HG02852 (cell line): ENCODE data around the gene NR3C1.

Source experiments
- ATAC-seq: cut with Tn5 transposase; IDR thresholded peaks from one replicate; pipeline ENCODE4 v1.9.1; 2021; ENCODE audit warnings: mild to moderate bottlenecking, moderate library complexity; ENCODE audit not compliant: unreplicated experiment

Gene NR3C1

GRCh38 chr5:143315214-143315613 is 88.3 kb downstream of the NR3C1 start:
- no peak for ATAC-seq

GRCh38 chr5:143314659-143315058 is 88.8 kb downstream of the NR3C1 start:
- ATAC-seq, result peak; percentile 32

DNA sequence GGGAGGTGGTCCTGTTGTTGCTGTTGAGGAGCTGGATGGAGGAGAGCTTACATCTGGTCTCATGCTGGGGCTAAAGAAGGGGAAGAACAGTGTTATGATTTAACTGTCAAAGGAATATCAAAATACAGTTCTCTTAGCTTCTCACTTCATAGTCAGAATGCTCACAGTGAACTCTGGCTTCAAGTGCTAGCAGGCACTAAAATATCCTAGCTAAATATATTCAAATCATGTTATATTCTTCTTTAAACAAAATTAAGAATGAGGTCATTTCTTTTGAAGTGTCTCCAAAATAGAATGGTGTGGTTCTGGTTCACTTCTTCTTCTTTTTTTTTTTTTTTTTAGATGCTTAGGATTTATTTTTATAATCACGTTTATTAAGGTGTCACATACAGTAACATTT is 89.4 kb downstream of the NR3C1 start:
- no peak for ATAC-seq

- no peak for ATAC-seq
These were observed 90.1 kb downstream of the NR3C1 start for GRCh38 chr5:143313298-143313852.

DNA sequence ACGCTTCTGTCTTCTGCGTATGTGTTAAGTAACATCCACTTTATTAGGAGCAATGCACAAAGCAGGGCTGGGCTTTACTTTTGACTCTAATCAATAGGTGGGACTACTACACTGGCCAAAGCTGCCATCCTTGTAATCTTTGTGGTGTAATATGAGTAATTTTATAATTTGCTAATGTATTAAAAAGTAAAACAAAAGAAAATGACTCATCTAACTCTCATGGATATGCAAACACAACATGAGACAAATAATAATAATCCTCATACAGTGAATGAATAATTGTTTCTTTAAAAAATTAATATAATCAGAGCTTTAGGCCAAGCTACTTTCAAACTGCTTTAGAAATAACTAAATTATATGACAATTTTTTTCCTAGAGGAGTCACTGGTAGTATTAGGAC is 90.7 kb downstream of the NR3C1 start:
- ATAC-seq, result no peak

DNA sequence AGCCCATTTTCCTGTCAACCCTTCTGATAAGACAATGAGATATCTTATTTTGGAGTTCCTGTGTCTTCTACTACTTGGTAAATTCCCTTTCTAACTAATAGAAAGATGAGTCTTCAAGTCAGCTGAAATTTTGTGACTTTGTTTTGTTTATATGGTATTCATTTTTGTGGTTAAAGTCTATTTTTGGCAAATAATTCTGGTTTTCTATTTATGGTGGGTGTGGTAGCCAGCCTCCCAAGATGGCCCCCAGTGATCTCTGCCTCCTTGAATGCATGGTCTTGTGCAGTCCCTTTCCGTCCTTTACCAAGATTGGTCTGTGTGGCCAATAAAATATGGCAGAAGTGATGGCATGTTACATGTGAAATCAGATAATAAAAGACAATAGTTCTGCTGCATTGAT is 91.5 kb downstream of the NR3C1 start:
- no peak for ATAC-seq

GRCh38 chr5:143311428-143311827 is 92.1 kb downstream of the NR3C1 start:
- ATAC-seq, result no peak

DNA sequence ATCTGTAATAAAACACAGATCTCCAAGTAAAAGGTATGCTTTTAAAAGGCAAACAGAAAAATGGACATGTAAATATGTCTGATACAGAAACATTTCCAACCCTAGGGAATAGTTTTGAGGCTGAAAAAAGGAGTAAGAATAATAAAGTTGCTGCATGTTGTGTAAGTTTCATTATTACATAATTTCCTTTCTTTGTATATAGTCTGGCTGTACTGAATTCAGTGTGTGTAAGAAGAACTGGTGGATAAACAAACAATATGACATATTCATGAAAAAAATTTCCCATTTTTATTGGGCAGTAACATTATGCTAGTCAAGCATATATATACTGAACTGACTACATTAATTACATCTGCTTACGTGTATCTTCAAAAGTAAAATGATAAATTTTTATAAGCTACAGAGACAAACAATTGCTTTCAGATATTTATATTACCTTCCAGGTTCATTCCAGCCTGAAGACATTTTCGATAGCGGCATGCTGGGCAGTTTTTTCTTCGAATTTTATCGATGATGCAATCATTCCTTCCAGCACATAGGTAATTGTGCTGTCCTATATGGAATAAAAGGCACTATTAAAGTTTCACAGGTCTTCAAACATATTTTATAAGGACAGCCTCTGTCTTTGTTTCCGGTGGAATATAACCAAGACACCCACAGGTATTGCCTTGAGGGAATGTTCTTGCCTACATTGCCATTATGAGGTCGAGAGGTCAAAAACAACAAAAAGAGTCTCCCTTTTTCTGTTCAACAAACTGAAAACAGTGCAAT is 93.6 kb downstream of the NR3C1 start:
- ATAC-seq, result no peak

DNA sequence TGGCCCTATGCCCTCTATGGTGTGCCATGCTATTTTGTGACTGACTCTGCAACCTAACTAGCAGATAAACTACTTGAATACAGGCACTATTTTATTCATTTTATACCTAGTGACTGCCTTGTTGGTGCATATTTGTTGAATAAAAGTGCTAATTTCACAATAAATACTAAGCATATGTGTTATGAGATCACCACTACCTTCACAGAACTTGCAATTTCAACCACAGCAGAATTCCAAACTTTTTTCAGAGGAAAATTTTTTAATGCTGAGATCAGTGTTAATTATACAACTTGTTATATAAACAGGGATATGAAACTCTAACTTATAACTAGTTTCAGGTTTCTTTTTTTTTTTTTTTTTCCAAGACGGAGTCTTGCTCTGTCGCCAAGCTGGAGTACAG is 94.8 kb downstream of the NR3C1 start:
- ATAC-seq, result no peak

GRCh38 chr5:143306040-143306439 is 97.4 kb downstream of the NR3C1 start:
- no peak for ATAC-seq

GRCh38 chr5:143304836-143305475 is 98.5 kb downstream of the NR3C1 start:
- no peak for ATAC-seq

DNA sequence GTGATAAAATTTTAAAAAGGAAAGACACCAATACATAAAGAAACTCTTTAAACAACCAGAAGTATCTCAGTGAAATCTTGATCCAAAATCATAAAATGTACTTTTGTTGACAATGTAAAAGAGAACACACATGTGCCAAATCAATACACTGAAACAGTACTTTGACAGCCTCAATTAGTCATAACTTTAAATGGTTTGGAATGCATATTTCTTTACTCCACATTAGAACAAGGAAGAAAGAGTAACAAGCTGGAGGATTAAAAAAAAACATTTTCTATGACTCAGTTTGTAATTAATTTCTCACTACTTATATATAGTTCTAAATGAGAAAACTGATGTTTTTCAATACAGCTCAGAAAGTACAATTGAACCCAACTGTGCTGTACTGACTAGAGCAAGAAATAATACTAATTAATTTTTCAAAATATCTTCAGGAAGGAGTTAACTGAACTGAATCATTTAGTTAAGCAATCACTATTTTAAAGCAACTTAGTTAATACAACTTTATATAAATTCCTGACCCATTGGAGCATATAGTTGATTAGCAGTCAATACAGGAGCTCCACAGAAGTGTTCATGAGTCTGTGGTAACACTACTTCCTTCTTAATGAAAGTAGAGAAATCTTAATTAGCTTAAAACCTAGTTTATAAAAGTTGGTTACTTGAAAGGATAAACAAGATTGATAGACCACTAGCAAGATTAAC is 101.0 kb downstream of the NR3C1 start:
- ATAC-seq, result no peak

- ATAC-seq, result no peak
These were observed 105.7 kb downstream of the NR3C1 start for GRCh38 chr5:143297756-143298155.

DNA sequence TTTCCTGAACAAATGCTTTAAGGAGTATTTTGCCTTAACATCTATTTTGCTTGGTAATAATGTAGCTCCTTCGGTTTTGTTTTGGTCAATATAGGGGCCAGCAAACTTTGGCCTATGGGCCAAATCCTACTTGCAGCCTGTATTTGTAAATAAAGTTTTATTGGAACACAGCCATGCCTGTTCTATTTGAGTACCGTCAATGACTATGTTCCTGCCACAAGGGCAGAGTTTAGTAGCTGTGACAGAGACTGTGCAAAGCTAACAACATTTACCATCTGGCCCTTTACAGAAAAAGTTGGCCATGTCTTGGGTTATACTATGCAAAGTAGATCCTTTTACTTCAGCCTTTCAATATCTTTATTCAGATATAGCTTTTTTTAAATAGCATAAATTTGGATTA is 113.4 kb downstream of the NR3C1 start:
- ATAC-seq, result no peak

DNA sequence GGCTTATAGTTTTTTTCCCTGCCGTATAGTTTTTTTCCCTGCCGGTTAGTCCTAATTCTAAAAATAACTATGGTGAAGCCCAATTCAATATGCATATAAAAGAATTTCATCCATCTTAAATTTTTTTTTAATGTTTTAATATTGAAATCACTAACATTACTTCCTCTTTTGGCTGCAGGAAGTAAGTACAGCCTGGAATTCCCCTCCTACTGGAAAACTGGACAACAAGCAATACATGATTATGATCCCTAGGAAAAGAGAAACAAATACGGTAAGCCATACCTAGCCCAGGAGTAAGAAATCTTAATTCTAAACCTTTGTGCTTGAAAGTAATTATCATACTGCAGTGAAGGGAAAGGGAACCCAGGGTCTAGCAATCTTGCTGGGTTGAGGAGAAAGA is 119.0 kb downstream of the NR3C1 start:
- ATAC-seq, result no peak

- no peak for ATAC-seq
These were observed 119.5 kb downstream of the NR3C1 start for GRCh38 chr5:143284002-143284401.

DNA sequence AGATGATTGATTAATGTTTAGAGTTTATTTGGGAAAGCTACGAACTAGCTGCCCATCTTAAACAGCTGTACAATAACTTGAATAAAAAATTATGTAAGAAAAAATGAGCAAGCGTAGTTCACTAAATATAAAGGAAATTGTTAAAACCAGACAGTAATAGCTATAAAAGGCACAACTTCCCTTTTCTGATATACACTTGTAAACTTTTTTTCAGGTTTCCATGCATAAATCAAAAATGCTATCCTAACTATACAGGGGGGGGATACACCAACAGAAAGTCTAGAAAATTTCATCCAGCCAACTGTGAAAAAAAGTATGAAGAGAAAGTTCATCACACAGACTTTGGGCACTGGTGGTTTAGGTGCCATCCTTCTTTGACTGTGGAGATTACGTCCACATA is 122.3 kb downstream of the NR3C1 start:
- no peak for ATAC-seq

DNA sequence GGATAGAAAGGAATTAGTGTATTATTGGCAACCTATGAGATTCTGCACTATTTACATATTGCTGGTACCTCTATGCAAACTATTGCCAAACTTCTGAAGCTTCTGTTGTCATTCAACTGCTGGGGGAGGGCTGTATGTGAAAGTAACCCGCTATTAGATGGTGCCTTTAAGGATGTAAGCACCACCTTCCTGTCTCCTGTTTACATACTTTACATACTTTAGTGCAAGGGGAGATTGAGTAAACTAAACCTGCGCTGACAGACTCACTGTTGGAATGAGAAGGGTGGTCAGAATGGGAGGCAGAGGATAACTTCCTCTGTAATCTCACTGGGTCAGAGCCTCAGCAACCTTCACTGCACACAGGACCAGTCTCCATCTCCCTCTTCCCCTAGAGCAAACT is 123.8 kb downstream of the NR3C1 start:
- ATAC-seq, result no peak

DNA sequence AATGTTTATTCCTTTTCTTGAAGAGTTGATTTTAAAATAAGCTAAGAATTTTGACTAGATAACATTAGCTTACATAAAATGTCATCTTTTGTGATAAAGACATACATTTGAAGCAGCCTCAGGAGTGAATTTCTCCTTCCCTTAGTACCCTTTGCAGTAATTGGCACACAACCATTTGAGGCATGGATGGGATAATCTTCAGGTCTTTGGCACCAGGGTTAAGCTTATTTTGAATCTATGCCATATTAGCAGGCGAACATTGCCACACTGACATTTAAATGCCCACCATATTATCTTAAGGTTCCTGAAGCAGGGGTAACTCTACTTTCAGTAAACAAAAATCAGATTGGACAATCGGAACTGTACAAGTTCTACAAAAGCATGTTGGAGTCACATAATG is 126.0 kb downstream of the NR3C1 start:
- no peak for ATAC-seq

- no peak for ATAC-seq
These were observed 127.7 kb downstream of the NR3C1 start for GRCh38 chr5:143275512-143276363.

GRCh38 chr5:143274952-143275351 is 128.5 kb downstream of the NR3C1 start:
- no peak for ATAC-seq
